Nucleus accumbens (tissue), 56 donors: ENCODE measurements around the gene FOXL2NB.

Experiments
- DNase-seq, 56 donors: peaks; one replicate each; lab custom pipeline; 2025; lab: John Stamatoyannopoulos, UW

The FOXL2NB gene

DNA sequence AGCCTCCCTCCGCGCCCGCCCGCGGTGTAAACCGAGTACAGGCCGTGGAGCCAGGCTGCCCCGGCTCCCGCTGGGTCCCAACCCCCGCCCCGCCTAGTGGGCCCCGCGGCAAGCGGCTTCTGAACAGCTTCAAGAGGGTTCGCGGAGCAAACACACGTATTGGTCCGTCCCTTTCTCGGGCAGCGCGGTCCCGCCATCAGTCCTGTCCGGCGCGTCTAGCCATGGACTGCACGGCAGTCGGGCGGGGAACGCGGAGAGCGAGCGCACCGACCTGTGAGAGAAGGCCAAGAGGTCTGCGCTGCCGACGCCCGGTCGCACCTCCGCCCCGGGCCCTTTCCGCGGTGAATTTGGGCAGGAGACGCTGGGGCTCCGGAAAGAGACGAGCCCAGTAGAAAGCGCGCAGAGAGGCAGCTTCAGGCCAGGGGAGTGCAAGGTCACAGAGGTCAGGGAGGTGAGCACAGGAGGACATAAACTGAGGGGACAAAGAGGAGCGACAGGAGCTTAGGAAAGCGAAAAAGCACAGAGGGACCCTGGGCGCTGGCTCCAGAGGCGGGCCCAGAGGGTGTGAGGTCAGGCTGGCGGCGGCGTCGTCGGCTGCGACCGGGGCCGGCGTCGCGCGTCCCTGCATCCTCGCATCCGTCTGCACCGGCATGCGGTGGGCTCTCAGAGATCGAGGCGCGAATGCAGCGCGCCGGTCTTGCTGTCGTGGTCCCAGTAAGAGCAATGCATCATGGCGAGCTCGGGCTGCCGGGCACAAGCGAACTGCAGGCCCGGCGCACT lies 1.9 kb upstream of the FOXL2NB start:
- DNase-seq = no peak

GRCh38 chr3:138945709-138946662 lies 1.0 kb upstream of the FOXL2NB start:
- DNase-seq = no peak

DNA sequence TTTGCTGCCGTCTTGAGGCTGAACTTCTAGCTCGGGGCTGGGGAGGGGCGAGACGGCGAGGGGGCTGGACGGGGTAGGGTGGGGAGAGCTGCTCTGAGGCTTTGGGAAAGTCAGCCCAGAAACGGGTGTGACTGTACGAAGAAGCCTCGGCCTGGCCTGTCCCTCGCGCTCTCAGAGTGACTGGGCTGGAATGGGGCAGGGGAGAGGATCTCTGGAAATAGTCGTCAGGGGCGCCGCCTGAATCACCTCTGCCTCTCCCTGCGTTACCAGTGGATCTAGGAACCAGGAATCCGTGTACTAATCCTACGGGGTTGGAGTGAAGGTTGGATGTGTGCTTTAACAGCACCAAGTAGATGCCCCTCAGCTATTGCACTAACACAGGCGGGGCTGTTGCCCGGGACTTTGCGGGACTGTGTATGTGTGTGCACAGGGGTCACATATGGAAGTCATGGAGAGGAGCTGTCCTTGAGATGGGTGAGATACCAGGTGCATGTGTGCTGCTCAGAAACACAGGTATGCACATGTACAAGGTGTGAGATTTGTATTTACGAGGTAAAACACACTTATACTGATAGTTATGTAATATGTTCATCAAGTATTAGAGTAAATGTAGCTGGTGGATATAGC lies 591 bp downstream of the FOXL2NB start:
- no peak for DNase-seq

- DNase-seq = no peak
Measured at GRCh38 chr3:138948371-138949001, 1.5 kb downstream of the FOXL2NB start.

GRCh38 chr3:138949002-138949418 lies 2.0 kb downstream of the FOXL2NB start:
- DNase-seq = no peak

GRCh38 chr3:138949445-138950005 lies 2.5 kb downstream of the FOXL2NB start:
- DNase-seq = no peak

DNA sequence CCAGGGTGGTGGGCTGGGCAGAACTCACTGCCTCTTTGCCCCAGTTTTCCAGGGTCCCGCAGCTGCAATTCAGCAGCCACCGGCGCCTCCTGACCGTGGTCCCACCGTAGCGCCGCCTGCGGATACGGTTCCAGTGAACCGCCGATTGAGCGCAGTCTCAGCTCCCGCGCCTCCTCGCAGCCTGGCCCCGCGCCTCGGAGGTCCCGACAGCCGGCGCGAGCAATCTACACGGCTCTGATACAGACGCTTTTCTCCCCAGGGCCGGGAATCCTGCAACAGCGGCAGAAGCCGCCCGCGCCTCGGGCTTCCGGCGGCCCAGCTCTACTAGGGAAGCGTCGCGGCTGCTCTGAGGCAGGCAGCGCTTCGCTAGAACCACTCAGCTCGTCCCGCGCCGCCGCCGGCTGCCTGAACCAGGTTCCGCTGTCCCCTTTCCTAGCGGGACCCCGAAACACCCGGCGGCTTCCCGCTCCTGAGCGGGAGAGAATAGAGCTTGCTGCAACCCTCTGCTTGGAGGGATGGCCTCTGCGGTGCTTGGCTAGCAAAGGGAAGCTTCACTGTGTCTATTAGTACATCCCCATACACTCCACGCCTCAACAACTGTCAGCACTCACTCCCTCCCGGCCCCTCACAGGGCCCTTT lies 3.1 kb downstream of the FOXL2NB start:
- DNase-seq = peak in 3 of 56 donors; percentile 14 to 24 (median 21)

- DNase-seq = no peak
Measured at GRCh38 chr3:138950701-138951100, 3.7 kb downstream of the FOXL2NB start.

DNA sequence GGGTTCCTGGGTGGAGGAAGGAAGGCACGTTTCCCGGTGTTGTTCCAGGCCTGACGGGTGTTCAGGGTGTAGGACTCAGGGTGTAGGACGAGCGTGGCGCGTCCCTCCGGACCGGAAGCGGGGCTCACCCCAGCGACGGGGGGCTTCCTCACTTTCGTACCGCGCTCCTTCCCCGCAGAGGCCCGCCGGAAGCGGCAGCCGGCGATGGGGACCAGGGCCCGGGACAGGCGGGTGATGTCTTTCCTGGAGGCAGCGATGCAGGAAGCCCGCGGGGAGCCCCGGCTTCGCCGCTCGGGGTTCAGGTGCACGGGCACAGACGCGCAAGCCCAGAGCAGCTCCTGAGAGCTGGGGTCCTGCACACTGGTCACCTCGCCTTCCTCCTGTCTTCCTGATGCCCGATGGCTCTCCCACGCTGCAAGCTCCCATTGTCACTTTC lies 13.4 kb downstream of the FOXL2NB start:
- no peak for DNase-seq

GRCh38 chr3:138962854-138963560 lies 16.0 kb downstream of the FOXL2NB start:
- DNase-seq = no peak

DNA sequence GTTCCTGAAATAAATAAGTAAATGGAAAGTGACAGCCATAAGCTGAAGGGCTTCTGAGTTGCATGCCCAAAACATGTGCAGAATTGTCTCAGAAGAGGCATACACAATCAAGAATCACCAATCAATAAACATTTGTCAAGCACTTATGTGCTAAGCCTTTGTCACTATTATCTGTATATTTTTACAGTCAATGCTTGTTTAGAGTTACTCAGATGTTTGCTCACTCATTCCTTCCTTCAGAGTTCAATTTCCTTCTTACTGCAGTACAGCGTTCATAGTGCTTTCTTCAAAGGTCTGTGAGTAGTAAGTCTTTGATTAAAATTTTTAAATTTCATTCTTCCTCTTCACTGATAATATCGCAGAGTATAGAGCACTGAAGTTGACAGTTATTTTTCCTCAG lies 17.2 kb downstream of the FOXL2NB start:
- no peak for DNase-seq

DNA sequence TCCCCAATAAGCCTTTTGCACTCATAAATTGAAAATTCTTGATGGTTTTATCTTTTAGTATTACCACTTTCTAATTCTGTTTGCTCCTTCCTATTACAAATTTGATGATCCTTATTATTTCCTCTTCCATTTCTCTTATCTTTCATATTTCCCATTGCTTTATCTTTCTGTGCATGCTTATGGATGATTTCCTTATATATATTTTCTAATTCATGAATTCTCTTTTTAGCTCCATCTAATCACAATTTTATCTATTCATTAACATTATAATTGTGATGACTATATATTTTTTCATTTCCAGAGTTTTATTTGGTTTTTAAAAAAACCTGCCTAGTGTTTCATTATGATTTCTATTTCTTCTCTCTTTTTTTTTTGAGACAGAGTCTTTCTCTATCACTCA lies 17.9 kb downstream of the FOXL2NB start:
- DNase-seq = no peak

- DNase-seq = no peak
Measured at GRCh38 chr3:138971766-138972320, 24.8 kb downstream of the FOXL2NB start.

- no peak for DNase-seq
Measured at GRCh38 chr3:138972941-138973340, 25.9 kb downstream of the FOXL2NB start.

- DNase-seq = no peak
Measured at GRCh38 chr3:138974462-138974861, 27.4 kb downstream of the FOXL2NB start.

DNA sequence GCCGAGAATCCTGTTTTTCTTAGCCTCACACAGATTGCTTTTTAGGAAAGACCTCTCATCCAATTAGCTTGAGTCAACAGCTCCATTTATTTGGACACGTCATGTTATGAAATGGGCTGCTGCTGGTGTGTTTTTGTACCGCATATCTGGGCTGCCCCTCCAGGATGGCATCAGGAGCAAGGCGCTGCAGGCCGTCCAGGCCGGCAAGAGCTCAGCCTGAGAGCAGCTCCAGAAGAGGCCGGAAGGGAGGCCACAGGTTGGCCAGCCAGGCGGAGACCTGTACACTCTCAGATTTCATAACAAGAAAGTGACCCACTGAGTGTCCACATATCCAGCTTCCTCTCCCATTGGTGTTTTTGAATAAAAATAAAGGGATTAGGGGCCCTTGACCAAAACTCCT lies 28.3 kb downstream of the FOXL2NB start:
- DNase-seq = no peak

GRCh38 chr3:138976047-138976446 lies 29.0 kb downstream of the FOXL2NB start:
- DNase-seq = no peak

DNA sequence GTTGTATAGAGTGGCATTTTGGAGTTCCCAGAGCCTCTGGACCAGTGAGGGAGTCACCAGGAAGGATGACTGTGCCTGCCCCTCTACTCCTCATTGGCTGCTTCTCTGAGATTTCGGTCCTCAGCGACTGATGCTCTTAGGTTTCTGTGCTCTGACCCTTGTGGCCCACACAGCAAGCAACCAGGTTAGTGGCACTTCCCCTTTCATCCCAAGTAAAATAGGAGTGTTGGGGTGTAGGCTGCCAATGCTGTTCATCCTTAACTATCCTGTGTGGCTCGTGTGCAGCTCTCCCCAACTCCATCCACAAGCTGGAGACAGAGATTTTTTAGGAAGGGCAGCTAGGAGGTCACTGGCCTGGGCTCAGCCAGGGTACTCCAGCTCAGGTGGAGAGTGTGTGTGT lies 37.8 kb downstream of the FOXL2NB start:
- no peak for DNase-seq

DNA sequence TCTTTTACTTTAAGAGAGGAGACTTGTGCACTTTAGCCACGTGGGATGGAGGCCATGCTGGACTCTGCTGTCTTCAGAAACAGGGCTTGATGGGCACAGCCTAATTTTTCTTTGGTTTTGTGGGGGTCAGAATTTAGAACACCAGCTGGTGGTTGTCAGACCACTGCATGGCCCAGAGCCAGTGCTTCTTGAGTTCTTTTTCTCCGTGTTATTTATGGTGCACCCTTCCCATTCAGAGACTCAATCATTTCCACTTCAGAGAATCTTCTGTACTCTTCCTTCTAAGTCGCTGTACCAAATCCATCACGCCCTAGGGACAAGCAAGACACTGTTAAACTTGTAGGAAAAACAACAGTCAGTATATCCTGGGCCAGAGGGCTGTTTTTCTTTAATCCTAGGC lies 38.9 kb downstream of the FOXL2NB start:
- no peak for DNase-seq
